ENCODE results near the gene C2CD2. TPM values are rescaled to one million over a fixed set of nuclear protein-coding genes. Genes with fewer than 3 reads are reported as not detected.

Gene C2CD2
- polyA plus RNA-seq, 1 donor (not counting 4 experiments of a cell fraction or from before 2014, with no cell fraction given) = 39.9 TPM

DNA sequence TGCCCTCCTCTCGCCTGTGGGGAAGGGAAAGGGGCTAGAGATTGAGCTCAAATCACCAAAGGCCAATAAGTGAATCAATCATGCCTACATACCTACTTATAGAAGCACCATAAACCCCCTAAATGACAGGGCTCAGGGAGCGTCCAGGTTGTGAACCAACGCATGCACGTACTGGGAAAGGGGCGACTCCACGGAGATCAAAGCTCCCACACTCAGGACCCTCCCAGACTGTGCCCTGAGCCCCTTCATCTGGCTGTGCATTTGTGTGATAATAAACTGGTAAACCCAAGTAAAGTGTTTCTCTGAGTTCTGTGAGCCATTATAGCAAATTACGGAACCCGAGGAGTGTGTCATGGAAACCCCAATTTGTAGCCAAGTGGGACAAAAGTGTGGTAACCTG, 50.9 kb downstream of the C2CD2 start:
- Histone ChIP-seq H3K9ac (ENCODE audit: control insufficient read depth, extremely low read depth, insufficient read depth, low read length) (no peak overlapping the region), H3K27ac (ENCODE audit: control insufficient read depth, insufficient read depth, low read length) (no peak overlapping the region), H3K27me3 (ENCODE audit: control insufficient read depth, extremely low read depth, insufficient read depth, low read length) (no peaks in the 10 kb centered on the region), H3K4me2 (ENCODE audit: control insufficient read depth, extremely low read depth, insufficient read depth, low read depth, low read length) (no peak overlapping the region), H4K20me1 (ENCODE audit: control insufficient read depth, extremely low read depth, insufficient read depth, low read length) (no peaks in the 10 kb centered on the region), H3K9me1 (ENCODE audit: control insufficient read depth, extremely low read depth, insufficient read depth, low read length) (no peaks in the 10 kb centered on the region), H3K4me1 (ENCODE audit: control insufficient read depth, extremely low read depth, insufficient read depth, low read length) (no peaks in the 10 kb centered on the region), H2AFZ (ENCODE audit: control insufficient read depth, low read length) (no peak overlapping the region), H3K36me3 (ENCODE audit: control insufficient read depth in 2 of 2, extremely low read depth in 1 of 2, insufficient read depth in 2 of 2, low read length in 2 of 2) (peaks cover 14 to 34% of the 10 kb centered on the region in 2 experiments), H3K9me3 (ENCODE audit: control insufficient read depth, low read depth, low read length) (no peaks in the 10 kb centered on the region), H3K4me3 (ENCODE audit: control insufficient read depth in 2 of 3, extremely low read depth in 1 of 3, insufficient read depth in 2 of 3, low read depth in 1 of 3, low read length in 3 of 3) (no peak overlapping the region), H3K79me2 (ENCODE audit: control insufficient read depth, insufficient read depth, low read length) (no peaks in the 10 kb centered on the region)
- TF ChIP-seq, protein P1, sequence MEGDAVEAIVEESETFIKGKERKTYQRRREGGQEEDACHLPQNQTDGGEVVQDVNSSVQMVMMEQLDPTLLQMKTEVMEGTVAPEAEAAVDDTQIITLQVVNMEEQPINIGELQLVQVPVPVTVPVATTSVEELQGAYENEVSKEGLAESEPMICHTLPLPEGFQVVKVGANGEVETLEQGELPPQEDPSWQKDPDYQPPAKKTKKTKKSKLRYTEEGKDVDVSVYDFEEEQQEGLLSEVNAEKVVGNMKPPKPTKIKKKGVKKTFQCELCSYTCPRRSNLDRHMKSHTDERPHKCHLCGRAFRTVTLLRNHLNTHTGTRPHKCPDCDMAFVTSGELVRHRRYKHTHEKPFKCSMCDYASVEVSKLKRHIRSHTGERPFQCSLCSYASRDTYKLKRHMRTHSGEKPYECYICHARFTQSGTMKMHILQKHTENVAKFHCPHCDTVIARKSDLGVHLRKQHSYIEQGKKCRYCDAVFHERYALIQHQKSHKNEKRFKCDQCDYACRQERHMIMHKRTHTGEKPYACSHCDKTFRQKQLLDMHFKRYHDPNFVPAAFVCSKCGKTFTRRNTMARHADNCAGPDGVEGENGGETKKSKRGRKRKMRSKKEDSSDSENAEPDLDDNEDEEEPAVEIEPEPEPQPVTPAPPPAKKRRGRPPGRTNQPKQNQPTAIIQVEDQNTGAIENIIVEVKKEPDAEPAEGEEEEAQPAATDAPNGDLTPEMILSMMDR (optimal IDR thresholded peaks at IDR 0.05 in 1 of 3, IDR thresholded peaks at IDR 0.05 in 1 of 3, conservative IDR thresholded peaks at IDR 0.05 in 1 of 3; ENCODE audit: extremely low read depth in 1 of 3, insufficient read depth in 2 of 3, low read length in 3 of 3) = no peak
- TF ChIP-seq EZH2 (IDR thresholded peaks at IDR 0.05; ENCODE audit: low read length) = no peak
- no peak for DNase-seq (ENCODE audit: low read depth, low spot score)
- dilution Hi-C loops (cut with MboI; ENCODE audit: extremely low pct_ligation_motif_present, low sequenced_read_pairs) = no loop called here
- no peak for FAIRE-seq

DNA sequence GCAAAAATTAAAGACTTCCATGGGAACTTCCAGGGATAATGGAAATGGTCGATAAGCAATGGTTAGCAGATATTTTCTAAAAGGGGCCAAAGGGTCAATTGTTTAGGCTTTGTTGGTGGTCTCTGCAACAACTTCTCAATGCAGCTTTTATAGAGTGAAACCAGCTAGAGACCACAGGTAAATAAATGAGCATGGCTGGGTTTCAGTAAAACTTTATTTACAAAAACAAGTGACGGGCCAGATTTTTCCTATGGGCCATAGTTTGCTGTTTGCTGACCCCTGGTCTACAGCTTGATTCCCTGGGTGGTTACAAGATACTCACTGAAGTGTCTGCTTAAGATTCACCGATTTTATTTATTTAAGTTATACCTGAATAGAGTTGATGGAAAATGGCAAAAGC, 52.0 kb downstream of the C2CD2 start:
- Histone ChIP-seq H2AFZ (ENCODE audit: control insufficient read depth, low read length) (no peak overlapping the region), H3K4me3 (ENCODE audit: control insufficient read depth in 2 of 3, extremely low read depth in 1 of 3, insufficient read depth in 2 of 3, low read depth in 1 of 3, low read length in 3 of 3) (no peak overlapping the region), H3K27ac (ENCODE audit: control insufficient read depth, insufficient read depth, low read length) (no peak overlapping the region), H3K9me3 (ENCODE audit: control insufficient read depth, low read depth, low read length) (no peaks in the 10 kb centered on the region), H4K20me1 (ENCODE audit: control insufficient read depth, extremely low read depth, insufficient read depth, low read length) (no peaks in the 10 kb centered on the region), H3K36me3 (ENCODE audit: control insufficient read depth in 2 of 2, extremely low read depth in 1 of 2, insufficient read depth in 2 of 2, low read length in 2 of 2) (peaks cover 15 to 33% of the 10 kb centered on the region in 2 experiments), H3K27me3 (ENCODE audit: control insufficient read depth, extremely low read depth, insufficient read depth, low read length) (no peaks in the 10 kb centered on the region), H3K79me2 (ENCODE audit: control insufficient read depth, insufficient read depth, low read length) (no peaks in the 10 kb centered on the region), H3K9ac (ENCODE audit: control insufficient read depth, extremely low read depth, insufficient read depth, low read length) (no peak overlapping the region), H3K4me1 (ENCODE audit: control insufficient read depth, extremely low read depth, insufficient read depth, low read length) (no peaks in the 10 kb centered on the region), H3K9me1 (ENCODE audit: control insufficient read depth, extremely low read depth, insufficient read depth, low read length) (no peaks in the 10 kb centered on the region), H3K4me2 (ENCODE audit: control insufficient read depth, extremely low read depth, insufficient read depth, low read depth, low read length) (no peak overlapping the region)
- FAIRE-seq (no peak), DNase-seq (ENCODE audit: low read depth, low spot score) (no peak)
- dilution Hi-C loops (cut with MboI; ENCODE audit: extremely low pct_ligation_motif_present, low sequenced_read_pairs) = no loop called here
- TF ChIP-seq, protein P1 (optimal IDR thresholded peaks at IDR 0.05 in 1 of 3, IDR thresholded peaks at IDR 0.05 in 1 of 3, conservative IDR thresholded peaks at IDR 0.05 in 1 of 3; ENCODE audit: extremely low read depth in 1 of 3, insufficient read depth in 2 of 3, low read length in 3 of 3) = no peak
